ENCODE results near the gene PRRT3.

PRRT3 gene

DNA sequence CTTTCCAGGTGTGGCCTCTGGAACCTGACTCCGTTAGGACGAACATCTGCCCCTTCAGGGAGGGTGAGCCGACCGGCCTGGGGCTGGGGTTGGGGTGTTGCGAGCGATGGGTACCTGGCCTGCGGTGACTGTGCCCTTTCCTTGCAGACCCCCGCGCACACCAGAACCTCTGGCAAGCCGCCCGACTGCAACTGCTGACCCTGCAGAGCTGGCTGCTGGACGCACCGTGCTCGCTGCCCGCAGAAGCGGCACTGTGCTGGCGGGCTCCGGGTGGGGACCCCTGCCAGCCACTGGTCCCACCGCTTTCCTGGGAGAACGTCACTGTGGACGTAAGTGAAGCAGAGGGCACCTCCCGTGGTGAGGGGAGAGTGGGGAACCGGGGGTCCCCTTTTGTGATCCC, 24.1 kb downstream of the PRRT3 start:
- no peak for DNase-seq (ENCODE audit: low read depth)
- TF ChIP-seq POLR2A (IDR thresholded peaks at IDR 0.05; ENCODE audit: extremely low read depth, insufficient read length) = no peak
- no peak overlapping the region for H3K4me3 ChIP-seq (ENCODE audit: low read depth, low read length)

DNA sequence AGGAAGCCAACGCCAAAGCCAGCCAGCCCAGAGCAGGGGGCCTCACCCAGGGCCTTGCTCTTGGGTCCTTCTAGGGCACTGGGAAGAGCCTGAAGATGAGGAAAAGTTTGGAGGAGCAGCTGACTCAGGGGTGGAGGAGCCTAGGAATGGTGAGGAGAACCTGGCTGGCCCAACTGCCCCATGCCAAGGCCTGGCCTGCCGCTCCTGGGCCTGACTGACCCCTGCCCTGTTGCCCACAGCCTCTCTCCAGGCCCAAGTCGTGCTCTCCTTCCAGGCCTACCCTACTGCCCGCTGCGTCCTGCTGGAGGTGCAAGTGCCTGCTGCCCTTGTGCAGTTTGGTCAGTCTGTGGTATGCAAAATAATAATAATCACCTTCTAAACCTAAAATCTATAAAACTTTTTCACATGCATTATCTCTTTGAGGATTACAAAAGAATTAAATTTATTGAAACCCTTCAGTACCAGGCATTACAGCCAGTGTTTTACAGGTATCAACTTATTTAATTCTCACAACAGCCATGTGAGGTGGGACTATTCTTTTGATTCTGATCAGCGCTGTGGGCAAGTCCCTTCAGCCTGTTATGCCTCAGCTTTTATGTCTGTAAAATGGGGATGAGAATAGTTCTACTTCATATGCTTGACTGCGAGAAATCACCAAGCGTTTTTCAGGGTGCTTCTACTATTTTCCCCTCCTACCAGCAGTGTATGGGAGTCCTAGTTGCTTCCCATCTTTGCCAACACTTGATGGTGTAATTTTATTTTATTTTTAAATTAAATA, 33.8 kb downstream of the PRRT3 start:
- TF ChIP-seq POLR2A (IDR thresholded peaks at IDR 0.05; ENCODE audit: extremely low read depth, insufficient read length) (no peak), MYC (IDR thresholded peaks at IDR 0.05; ENCODE audit: low read depth, low read length) (no peak)
- TF ChIP-seq, protein P1, sequence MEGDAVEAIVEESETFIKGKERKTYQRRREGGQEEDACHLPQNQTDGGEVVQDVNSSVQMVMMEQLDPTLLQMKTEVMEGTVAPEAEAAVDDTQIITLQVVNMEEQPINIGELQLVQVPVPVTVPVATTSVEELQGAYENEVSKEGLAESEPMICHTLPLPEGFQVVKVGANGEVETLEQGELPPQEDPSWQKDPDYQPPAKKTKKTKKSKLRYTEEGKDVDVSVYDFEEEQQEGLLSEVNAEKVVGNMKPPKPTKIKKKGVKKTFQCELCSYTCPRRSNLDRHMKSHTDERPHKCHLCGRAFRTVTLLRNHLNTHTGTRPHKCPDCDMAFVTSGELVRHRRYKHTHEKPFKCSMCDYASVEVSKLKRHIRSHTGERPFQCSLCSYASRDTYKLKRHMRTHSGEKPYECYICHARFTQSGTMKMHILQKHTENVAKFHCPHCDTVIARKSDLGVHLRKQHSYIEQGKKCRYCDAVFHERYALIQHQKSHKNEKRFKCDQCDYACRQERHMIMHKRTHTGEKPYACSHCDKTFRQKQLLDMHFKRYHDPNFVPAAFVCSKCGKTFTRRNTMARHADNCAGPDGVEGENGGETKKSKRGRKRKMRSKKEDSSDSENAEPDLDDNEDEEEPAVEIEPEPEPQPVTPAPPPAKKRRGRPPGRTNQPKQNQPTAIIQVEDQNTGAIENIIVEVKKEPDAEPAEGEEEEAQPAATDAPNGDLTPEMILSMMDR (IDR thresholded peaks at IDR 0.05; ENCODE audit: low read depth, low read length) = no peak
- TF ChIP-seq, protein P2, sequence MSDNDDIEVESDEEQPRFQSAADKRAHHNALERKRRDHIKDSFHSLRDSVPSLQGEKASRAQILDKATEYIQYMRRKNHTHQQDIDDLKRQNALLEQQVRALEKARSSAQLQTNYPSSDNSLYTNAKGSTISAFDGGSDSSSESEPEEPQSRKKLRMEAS (IDR thresholded peaks at IDR 0.05; ENCODE audit: low read depth, low read length) = no peak

DNA sequence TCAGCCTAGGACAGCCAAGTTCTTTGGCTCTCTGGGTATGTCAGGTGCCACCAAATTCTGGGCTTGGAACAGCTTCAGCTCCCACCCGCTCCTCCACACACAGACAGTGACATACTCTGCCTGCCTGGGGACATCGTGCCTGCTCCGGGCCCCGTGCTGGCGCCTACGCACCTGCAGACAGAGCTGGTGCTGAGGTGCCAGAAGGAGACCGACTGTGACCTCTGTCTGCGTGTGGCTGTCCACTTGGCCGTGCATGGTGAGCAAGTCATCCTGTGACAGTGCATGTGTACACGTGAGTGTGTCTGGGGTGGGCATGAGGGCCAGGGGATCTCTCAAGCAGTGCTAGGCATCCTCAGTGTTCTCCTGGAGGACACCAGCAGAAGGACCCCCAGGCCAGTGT, 34.4 kb downstream of the PRRT3 start:
- H3K4me3 ChIP-seq (ENCODE audit: low read depth, low read length) = no peak overlapping the region
- no peak for DNase-seq (ENCODE audit: low read depth)
- TF ChIP-seq MYC (IDR thresholded peaks at IDR 0.05; ENCODE audit: low read depth, low read length) (no peak), POLR2A (IDR thresholded peaks at IDR 0.05; ENCODE audit: extremely low read depth, insufficient read length) (no peak)
- TF ChIP-seq, protein P2 (IDR thresholded peaks at IDR 0.05; ENCODE audit: low read depth, low read length) = no peak
- TF ChIP-seq, protein P1 (IDR thresholded peaks at IDR 0.05; ENCODE audit: low read depth, low read length) = no peak

More for the DNA sequence above, 33.8 kb downstream of the PRRT3 start:
- no peak overlapping the region for H3K4me3 ChIP-seq (ENCODE audit: low read depth, low read length)
- no peak for DNase-seq (ENCODE audit: low read depth)

DNA sequence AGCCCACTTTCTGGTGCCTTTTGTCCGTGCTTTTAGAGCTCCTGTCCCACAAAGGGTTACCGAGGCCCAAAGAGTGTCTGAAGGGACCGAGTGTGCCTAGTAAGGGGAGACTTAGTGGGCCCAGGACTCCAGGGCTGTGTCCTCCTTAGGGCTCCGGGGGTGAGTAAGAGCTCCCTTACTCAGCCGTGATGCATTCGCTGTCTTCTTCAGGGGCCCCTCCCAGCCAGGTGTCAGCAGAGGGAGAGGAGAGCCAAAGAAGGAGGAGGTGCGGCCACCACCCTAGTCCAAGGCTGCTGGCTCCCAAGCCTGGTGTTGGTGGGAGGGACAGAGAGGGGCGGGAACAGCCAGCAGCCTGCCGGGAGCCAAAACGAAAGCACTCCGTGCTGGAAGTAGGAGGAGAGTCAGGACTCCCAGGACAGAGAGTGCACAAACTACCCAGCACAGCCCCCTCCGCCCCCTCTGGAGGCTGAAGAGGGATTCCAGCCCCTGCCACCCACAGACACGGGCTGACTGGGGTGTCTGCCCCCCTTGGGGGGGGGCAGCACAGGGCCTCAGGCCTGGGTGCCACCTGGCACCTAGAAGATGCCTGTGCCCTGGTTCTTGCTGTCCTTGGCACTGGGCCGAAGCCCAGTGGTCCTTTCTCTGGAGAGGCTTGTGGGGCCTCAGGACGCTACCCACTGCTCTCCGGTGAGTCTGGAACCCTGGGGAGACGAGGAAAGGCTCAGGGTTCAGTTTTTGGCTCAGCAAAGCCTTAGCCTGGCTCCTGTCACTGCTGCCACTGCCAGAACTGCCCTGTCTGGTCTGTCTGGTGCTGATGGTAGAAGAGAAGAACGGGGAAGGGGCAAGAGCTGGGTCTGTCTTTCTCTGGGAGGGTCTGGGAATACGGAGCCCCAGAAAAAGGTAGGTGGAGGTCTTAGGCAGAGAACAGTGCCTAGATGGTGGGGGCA, 35.2 kb downstream of the PRRT3 start, which contains the start of gene IL17RC:
Gene IL17RC (plus strand): TSS at position 365 of the 947 bp plus-strand sequence. CDS start 218 bp downstream, at position 583.
- DNase-seq (ENCODE audit: low read depth) = peak; percentile 59
- TF ChIP-seq, protein P1 (IDR thresholded peaks at IDR 0.05; ENCODE audit: low read depth, low read length) = no peak
- no peak for TF ChIP-seq MYC (IDR thresholded peaks at IDR 0.05; ENCODE audit: low read depth, low read length)
- TF ChIP-seq POLR2A (IDR thresholded peaks at IDR 0.05; ENCODE audit: extremely low read depth, insufficient read length) = no peak
- TF ChIP-seq, protein P2 (IDR thresholded peaks at IDR 0.05; ENCODE audit: low read depth, low read length) = no peak
- H3K4me3 ChIP-seq (ENCODE audit: low read depth, low read length) = peak within 1 kb of the TSS; percentile 65

DNA sequence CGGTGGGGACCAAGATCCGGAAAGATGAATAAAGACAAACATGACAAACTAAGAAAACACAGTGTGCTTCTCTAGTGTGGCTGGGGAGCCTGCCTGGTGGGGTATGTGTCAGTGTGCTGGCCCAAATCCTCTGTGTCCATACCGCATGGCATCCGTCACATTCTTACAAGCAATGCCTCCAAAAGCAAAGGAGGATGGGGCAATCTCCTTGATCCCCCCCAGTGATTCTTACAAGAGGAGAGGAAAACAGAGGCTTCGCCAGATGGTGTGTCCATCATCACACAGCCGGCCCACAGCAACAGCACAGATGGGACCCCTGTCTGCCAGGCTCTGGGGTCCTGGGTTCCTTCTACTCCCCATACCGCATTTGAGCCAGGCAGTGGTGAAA, 35.9 kb downstream of the PRRT3 start:
- peak overlapping the region; percentile 65 for H3K4me3 ChIP-seq (ENCODE audit: low read depth, low read length)

More for the DNA sequence above, 35.9 kb downstream of the PRRT3 start:
- no peak for DNase-seq (ENCODE audit: low read depth)
- no peak for TF ChIP-seq MYC (IDR thresholded peaks at IDR 0.05; ENCODE audit: low read depth, low read length)
- TF ChIP-seq, protein P2 (IDR thresholded peaks at IDR 0.05; ENCODE audit: low read depth, low read length) = no peak
- TF ChIP-seq POLR2A (IDR thresholded peaks at IDR 0.05; ENCODE audit: extremely low read depth, insufficient read length) = no peak
- TF ChIP-seq, protein P1 (IDR thresholded peaks at IDR 0.05; ENCODE audit: low read depth, low read length) = no peak
